OCI-LY7 (cell line): ENCODE measurements around the gene SRBD1.

Source experiments
- CTCF ChIP-seq: fragments of 200-600 bp; sonication (generic); conservative IDR thresholded peaks from 2 replicates; pipeline ENCODE4 v1.5.1; 2014; ENCODE audit warnings: mild to moderate bottlenecking, antibody characterized with exemption, low read length, moderate library complexity, mixed read lengths
- EZH2phosphoT487 ChIP-seq: fragments of 200-600 bp; sonication (generic); IDR thresholded peaks from 2 replicates; pipeline ENCODE4 v1.6.1; 2018; ENCODE audit warnings: low read depth, borderline replicate concordance, mild to moderate bottlenecking, mixed run types, antibody characterized with exemption, low read length, moderate library complexity, mixed read lengths

DNA sequence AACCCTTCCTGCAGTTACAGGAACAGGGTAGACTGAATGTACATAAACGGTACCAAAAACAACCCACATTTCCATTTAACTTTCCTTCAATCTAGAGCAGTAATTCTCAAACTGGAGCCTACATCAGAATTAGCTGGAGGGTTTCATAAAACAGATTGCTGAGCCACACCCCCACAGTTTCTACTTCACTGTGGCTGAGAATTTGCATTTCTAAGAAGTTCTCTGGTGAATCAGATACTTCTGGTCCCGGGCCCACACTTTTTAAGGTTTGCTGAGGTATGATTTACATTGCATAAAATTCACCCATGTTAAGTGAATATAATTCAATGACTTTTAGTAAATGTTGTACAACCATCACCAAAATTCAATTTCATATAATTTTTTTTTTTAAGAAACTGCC lies 113.7 kb downstream of the SRBD1 start:
- TF ChIP-seq CTCF = no peak
- TF ChIP-seq EZH2phosphoT487 = no peak
